ENCODE results near the gene CACNG5. TPM values are rescaled to one million over a fixed set of nuclear protein-coding genes. Genes with fewer than 3 reads are reported as not detected.
"Not testable (repeated sequence)": the region's sequence is repeated elsewhere in the genome, so short reads cannot be mapped to it uniquely, and the experiment has no call there.

Gene CACNG5
- polyA plus RNA-seq, 3 donors, result 2.9 to 4.6 (median 3.7) TPM

GRCh38 chr17:66848496-66848895, 13.6 kb downstream of the CACNG5 start:
- DNase-seq, result no peak

GRCh38 chr17:66849032-66849655, 14.2 kb downstream of the CACNG5 start:
- DNase-seq, result no peak

- DNase-seq, result no peak
Observed at GRCh38 chr17:66849851-66850580, 15.1 kb downstream of the CACNG5 start.

- DNase-seq, result no peak
Observed at GRCh38 chr17:66850692-66851091, 15.8 kb downstream of the CACNG5 start.

- no peak for DNase-seq
Observed at GRCh38 chr17:66855204-66855603, 20.3 kb downstream of the CACNG5 start.

- DNase-seq, result no peak
Observed at GRCh38 chr17:66858226-66859083, 23.5 kb downstream of the CACNG5 start.

GRCh38 chr17:66859353-66859752, 24.4 kb downstream of the CACNG5 start:
- no peak for DNase-seq

- no peak for DNase-seq
Observed at GRCh38 chr17:66860204-66860603, 25.3 kb downstream of the CACNG5 start.

GRCh38 chr17:66863820-66864219, 28.9 kb downstream of the CACNG5 start:
- DNase-seq, result no peak

GRCh38 chr17:66865151-66865550, 30.2 kb downstream of the CACNG5 start:
- no peak for DNase-seq

GRCh38 chr17:66873962-66874361, 39.0 kb downstream of the CACNG5 start:
- no peak for DNase-seq

- DNase-seq, result no peak
Observed at GRCh38 chr17:66884931-66885330, 50.0 kb downstream of the CACNG5 start.

GRCh38 chr17:66885417-66885816, 50.5 kb downstream of the CACNG5 start:
- no peak for DNase-seq

GRCh38 chr17:66889480-66890230, 54.7 kb downstream of the CACNG5 start:
- DNase-seq, result no peak

GRCh38 chr17:66892246-66892645, 57.3 kb downstream of the CACNG5 start:
- no peak for DNase-seq

GRCh38 chr17:66893382-66893781, 58.5 kb downstream of the CACNG5 start:
- no peak for DNase-seq

GRCh38 chr17:66893863-66894262, 58.9 kb downstream of the CACNG5 start:
- no peak for DNase-seq

- DNase-seq, result no peak
Observed at GRCh38 chr17:66897141-66897540, 62.2 kb downstream of the CACNG5 start.

GRCh38 chr17:66898536-66898935, 63.6 kb downstream of the CACNG5 start:
- DNase-seq, result no peak

- DNase-seq, result no peak
Observed at GRCh38 chr17:66900126-66901010, 65.5 kb downstream of the CACNG5 start.

GRCh38 chr17:66903296-66903695, 68.4 kb downstream of the CACNG5 start:
- DNase-seq, result not testable (repeated sequence)
